CD4-positive, alpha-beta T cell treated with Interleukin-17A for 1 hour (primary cell): ENCODE results near the gene AASDHPPT.
A peak's percentile ranks its signal among the peaks of the same experiment; 100 is the strongest.

Source experiments
- DNase-seq: peaks from one replicate; pipeline ENCODE4 v3.0.0-alpha.2; 2020

Gene AASDHPPT

DNA sequence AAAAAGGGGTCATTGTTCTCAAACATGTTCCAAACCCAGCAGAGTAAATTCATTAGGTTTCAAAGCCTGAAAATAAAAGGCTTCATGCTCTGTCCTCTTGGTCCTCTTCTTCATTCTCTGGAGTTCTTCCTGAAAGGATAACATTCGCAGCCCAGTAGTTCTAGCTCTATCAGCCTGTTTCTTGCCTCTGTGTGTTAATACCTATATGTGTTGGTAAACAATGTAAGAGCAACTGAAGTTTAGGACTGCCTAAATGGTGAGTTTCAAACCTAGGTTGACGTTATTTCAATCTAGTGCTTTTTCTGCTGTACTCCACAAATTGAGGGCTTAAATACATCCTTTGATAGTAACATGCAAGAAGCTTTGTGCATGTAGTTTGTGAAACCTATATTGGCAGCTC lies 9.4 kb downstream of the AASDHPPT start:
- DNase-seq, result no peak

DNA sequence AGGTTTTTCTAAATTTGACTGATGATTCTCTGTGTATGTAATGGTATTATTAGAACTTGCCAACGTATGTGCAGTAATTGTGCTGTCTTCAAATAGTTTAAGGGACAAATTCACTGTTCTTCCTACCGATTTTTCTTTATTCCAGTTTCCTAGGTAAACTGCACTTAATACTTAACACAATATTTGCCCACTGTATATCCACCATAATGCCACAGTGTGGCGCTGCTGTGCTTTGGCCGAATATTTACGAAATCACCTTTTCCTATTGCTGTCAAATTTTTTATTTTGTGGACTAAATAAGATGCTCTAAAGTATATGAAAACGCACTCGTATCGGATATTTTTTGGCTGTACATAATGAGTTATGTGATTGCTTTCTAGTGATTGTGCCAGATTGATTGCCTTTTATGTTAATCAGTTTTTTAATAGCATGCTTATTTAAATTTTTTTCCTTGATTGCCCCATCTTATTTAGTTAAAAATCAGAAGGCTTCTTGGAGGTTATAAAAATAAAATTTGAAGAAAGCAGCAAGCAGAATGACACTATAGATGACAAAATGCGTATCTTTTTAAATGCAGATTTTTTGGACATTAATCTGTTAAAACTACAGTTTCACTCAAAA lies 10.5 kb downstream of the AASDHPPT start:
- peak; percentile 56 for DNase-seq

DNA sequence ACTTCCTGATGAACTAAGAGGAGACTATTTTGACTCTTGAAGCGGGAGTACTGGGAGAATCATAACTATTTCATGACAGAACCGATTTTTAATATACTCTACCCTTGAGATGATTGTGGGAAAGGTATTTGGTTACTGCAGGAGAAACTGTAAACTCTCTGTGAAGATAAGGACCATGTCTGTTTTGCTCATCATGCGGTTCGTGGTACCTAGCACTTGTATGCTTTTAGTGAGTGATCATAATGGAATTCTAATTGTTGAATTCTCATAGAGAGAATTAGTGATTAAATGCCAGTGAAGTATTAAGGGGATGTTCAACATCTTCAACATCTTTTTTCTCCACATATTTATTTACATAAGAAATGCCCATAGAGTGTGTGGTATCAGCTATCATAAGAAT lies 11.4 kb downstream of the AASDHPPT start:
- no peak for DNase-seq

DNA sequence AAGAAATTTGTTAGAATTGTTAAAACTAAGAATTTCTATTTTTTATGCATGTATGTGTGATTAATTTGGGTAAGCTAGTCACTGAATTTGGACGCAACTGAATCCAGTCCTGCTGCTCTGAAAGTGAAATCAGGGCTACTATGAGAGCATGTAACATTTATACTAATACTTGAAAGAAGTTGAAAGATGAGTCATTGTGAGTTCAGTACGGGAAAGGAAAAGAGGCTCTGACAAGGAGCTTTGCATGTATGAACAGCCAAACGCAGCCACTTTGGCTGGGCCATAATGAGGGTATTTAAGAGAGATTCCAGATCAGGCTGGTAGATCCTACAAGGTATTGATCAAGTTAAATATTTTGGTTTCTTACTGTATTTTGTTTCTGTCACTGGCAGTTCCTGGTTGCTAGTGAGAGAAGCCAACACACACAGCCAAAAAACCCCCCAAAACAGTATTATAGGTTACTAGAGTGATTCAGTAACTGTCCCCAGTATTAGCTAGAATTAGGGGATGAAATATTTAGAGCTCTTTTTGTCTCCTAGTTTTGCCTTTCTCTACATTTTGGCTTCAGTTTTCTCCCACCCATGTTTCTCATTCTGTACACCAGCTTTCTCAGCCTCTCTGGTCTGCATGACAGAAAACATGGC lies 14.1 kb downstream of the AASDHPPT start:
- DNase-seq, result no peak

DNA sequence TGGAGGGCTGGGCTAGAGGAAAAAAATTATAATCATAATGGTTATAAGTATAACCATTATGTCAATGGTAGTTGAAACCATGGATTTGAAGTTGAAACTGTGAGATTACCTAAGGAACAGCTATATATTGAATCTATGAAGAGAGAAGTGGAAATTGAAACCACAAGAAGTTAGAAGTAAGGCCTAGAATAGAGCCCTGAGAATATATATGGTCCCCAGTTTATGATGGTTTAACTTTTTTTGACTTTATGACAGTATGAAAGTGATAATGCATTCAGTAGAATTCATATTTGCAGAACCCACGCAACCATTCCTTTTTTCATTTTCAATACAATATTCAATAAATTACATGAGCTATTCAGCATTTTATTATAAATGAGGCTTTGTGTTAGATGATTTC lies 15.0 kb downstream of the AASDHPPT start:
- no peak for DNase-seq

DNA sequence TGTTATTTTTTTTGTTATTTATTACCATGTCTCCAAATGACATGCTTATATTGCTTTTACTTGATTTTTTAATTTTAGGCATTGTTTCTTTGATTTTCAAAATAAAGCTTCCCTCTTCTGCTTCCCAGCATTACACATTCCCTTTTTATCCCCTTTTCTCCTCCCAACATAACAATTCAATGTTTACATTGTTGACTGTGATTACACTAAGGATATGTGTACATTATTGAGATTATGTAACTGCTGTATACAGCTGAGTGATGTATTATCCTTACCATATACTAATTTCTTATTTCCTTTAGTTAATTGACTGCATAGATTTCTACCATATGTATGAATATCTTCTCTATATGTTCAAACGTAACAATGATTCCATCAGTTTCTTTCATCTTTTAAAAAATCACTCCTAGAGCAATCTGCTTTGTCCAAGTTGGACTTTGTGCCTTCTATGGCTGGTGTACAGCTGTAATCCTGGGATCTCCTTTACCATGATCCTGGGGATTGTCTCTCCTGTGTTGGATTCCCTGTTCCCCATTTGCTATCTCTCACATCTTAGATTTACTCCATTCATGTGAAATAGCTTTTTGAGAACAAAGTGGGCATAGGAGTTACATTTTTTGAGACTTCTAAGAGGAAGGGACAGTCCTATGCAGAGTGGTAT lies 21.6 kb downstream of the AASDHPPT start:
- DNase-seq, result no peak

DNA sequence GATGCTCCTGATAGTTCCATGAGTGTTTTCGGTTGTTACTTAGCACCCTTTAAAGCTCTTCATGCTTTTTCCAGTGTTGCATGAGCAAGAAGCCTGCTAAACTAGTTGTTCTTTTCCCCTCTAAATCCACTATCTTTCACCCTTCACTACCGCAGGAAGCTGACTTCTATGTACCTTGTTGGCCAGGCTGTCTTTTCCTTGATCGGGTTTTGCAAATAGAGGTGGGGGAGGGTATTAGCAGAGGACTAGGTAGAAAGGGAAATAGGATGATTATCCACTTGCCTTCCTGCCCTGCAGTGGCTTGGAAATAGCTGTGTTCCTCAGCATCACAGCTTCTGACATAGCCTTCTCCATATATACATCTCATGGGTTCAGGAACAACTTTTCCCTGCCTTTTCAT lies 23.9 kb downstream of the AASDHPPT start:
- DNase-seq, result no peak

DNA sequence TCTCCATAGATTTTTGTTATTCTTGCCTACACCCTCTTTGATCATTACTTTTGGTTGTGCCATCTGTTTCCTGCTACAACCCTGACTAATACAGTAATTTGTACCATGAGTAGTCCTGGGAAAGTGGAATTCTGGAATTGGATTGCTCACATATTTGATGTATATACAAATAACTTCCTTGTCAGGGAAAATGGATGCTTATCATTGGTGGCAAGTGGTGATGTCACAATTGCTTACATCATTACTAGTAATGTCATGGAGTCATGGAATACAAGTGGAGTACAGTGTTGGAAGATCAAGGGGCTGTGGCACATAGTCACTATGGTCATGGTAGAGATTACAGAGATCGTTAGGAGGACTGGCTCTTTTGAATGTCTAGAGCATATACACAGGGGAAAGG lies 24.4 kb downstream of the AASDHPPT start:
- no peak for DNase-seq

DNA sequence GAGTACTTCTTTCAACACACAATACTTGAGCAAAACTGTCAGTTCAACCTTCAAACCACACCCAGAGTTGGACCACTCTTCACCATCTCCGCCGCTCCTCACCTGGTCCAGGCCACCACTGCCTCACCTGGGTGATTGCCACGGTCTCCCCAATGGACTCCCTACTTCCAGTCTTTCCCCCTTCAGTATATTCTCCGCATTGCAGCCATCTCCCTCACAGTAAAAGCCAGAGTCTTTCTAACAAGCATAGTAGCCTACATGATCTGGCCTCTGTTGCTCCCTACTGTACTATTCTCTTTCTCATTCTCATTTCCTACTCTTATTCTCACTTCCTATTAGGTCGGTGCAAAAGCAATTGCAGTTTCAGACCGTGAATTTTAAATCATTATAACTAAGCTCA lies 28.5 kb downstream of the AASDHPPT start:
- DNase-seq, result no peak

DNA sequence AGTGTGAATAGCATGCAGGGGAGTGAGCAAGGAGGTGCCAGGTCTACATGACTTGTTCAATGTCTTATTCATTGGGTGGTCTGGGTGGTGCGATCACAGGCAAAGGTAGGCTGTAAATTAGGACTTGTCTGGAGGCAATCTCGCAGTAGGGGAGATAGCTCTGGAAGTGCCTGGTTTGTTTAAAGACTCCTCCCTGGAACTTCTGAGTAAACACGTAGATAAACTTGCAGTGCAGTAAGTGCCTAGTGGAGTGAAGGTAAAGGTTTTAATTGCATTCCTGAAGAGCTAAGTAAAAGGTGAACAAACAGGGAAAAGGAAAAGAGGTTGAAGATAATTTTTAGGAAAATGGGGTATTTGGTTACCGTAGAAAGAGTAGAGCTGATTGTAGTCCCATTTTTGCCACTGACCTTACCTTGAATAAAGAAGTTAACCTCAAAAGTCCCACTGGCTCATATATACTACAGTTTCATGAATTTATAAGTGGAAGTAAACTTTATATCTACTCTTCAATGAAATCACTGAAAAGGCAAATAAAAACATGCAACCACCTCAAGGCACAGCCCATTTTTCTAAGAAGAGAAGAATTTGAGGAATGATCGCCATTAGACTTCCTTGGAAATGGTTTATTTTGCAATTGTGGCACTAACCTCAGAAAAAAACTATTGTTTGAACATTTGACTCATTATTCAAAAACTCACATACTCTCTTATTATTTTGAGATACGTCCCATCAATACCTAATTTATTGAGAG lies 44.3 kb downstream of the AASDHPPT start:
- DNase-seq, result no peak

DNA sequence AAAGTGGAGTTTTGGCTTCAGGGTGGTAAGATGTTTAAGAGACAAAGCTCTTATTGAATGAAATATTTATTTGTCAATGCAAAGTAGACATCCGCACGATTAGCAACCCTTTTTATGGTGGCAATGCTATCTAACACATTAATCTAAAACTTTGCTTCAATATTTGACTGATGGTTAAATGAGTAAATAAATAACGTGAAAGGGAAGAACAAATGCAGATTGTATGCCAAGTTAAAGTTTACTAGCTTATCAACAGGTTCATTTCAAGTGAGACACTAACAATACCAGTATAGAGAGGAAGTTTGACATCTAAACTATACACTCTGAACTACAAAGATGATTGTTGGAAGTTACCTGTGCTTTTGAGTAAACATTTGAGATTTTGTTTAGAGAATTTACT lies 50.1 kb downstream of the AASDHPPT start:
- no peak for DNase-seq

DNA sequence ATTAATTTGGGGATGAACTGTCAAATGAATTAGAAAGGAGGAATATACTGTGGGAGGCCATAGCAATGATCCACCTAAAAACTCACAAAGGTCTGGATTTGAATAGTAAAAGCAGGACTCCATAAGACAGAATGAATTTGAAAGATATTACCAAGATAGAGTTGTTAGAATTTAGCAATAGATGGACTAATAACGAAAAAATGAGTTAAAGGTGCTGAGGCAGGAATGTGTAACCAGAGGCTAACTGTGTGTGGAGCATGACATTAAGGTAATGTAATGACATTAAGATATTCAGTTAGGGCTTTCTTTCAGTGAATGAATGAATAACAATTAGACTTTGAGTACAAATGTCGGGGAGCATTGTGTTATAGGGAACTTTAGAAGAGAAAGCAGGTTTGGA lies 51.3 kb downstream of the AASDHPPT start:
- no peak for DNase-seq

DNA sequence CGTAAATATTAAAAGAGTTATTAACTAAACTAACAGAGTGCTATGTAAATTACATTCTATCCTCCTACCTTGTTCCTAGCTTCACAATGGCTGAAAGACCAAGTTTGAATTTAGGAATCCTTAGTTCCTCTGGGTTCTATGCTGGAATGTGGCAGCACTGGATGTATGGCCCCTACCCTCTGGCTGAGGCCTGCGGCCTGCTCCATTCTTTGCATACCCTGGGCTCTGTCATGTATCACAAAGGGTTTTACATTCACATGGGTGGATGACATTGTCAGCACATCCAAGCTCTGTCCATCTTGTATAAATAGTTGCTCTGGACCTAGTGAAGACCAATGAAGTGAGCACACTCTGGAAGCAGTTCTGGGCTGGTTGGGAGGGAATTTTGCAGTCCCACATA lies 54.5 kb downstream of the AASDHPPT start:
- DNase-seq, result no peak

DNA sequence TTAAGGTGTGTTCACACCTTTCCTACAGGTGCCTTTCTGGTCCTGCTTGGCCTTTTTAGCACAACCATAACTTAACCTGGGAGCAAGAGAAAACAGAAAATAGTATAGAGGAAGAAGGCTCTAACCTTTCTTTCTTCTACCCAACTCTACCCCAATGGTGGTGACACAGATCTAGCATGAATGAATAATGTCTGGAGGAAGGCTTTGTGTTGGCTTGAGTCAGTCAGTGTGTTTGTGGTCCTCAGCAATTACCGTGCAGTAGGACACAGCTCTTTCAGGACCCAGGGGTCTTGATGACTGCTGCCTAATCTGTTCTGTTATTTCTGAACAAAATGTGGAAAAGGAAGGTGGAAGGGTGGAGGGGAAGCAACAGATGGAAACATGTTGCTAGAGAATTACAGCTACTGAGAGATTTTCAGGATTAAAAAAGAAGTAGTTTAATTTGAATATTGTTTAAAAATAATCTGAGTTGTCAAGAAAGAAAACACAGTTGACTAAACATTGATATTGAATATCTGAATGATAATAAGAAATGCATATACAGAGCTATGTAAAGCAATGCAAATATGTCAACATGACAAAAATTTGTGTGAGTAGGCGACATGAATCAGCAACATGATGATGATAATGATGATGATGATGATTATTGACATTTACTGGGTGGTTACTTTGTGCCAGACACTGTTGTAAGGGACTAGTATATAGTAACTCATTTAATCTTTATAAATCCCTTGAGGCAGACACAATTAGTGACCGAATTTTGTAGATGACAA lies 55.3 kb downstream of the AASDHPPT start:
- no peak for DNase-seq

DNA sequence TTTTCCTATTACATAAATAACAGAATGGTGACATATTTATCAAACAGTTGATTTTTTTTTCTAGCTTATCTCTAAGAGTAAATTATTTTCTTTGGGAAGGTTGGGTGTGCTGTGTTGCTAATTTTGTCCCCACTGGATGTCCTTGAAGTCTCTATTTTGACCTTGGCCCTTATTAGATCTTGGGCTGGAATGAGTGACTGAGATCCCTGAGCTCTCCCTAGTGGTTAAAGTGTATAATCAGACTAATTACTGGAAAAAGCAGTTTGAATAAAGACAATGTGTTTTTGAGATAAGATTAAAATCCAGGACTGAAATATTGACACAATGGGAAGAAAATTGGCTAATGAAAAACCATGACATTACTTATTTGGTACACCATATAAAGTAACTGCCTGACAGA lies 56.1 kb downstream of the AASDHPPT start:
- DNase-seq, result no peak

DNA sequence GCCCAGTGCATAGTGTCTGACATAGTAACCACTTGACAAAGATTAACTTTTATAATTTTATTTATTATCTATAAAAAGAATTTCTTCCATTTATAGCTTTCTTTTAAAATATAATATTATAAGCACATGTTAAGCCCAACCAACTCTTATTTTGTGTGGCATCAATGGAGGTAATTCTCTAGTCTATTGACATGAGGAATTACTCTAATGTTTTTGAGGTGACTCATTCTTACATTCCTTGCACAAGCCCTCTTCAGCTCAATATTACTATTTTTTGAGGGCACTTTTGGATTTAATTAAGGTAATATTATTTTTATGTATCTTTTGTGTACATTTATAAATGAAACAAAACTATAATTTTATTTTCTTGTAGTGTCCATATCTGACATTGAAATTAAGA lies 59.6 kb downstream of the AASDHPPT start:
- no peak for DNase-seq

DNA sequence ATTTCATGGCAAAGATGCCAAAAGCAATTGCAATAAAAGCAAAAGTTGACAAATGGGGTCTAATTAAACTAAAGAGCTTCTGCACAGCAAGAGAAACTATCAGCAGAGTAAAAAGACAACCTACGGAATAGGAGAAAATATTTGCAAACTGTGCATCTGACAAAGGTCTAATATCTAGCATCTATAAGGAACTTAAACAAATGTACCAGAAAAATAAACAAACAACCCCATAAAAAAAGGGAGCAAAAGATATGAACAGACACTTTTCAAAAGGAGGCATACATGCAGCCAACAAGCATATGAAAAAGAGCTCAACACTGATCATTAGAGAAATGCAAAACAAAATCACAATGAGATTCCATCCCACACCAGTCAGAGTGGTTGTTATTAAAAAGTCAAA lies 60.3 kb downstream of the AASDHPPT start:
- no peak for DNase-seq
